ENCODE data around the gene FXN.

The FXN gene

GRCh38 chr9:69078069-69078468 lies 42.5 kb downstream of the FXN start:
- Histone ChIP-seq H3K9me3 (ENCODE audit: low read length) (no peaks in the 10 kb centered on the region), H3K27ac (ENCODE audit: low read depth, low read length, poor library complexity, severe bottlenecking) (no peak overlapping the region), H3K4me2 (ENCODE audit: low read length) (no peak overlapping the region), H2AFZ (ENCODE audit: low read length) (no peak overlapping the region), H4K20me1 (ENCODE audit: insufficient read depth, low read length) (no peaks in the 10 kb centered on the region), H3K4me1 (ENCODE audit: insufficient read depth, low read length, severe bottlenecking) (no peaks in the 10 kb centered on the region), H3K36me3 (ENCODE audit: insufficient read depth, low read length) (peaks cover 7% of the 10 kb centered on the region), H3K4me3 (ENCODE audit: low read depth, low read length, poor library complexity, severe bottlenecking) (no peak overlapping the region), H3K79me2 (ENCODE audit: insufficient read depth, low read length) (no peaks in the 10 kb centered on the region), H3F3A (ENCODE audit: insufficient read depth, low read length) (no peaks in the 10 kb centered on the region), H3K27me3 (ENCODE audit: insufficient read depth, low read length) (no peaks in the 10 kb centered on the region), H3K9ac (ENCODE audit: low read length) (no peak overlapping the region), H3K9me2 (ENCODE audit: low read depth, low read length) (no peaks in the 10 kb centered on the region)
- TF ChIP-seq EZH2 (IDR thresholded peaks at IDR 0.05; ENCODE audit: borderline replicate concordance, low read length) (no peak), CTCF (IDR thresholded peaks at IDR 0.05; ENCODE audit: low read length) (no peak)

GRCh38 chr9:69078581-69078980 lies 43.0 kb downstream of the FXN start:
- no peaks in the 10 kb centered on the region for H3K9me3 ChIP-seq (ENCODE audit: low read length)
- H3F3A ChIP-seq (ENCODE audit: insufficient read depth, low read length): no peaks in the 10 kb centered on the region
- H3K27ac ChIP-seq (ENCODE audit: low read depth, low read length, poor library complexity, severe bottlenecking): no peak overlapping the region
- no peaks in the 10 kb centered on the region for H3K79me2 ChIP-seq (ENCODE audit: insufficient read depth, low read length)
- no peaks in the 10 kb centered on the region for H4K20me1 ChIP-seq (ENCODE audit: insufficient read depth, low read length)
- TF ChIP-seq CTCF (IDR thresholded peaks at IDR 0.05; ENCODE audit: low read length): no peak
- no peak for TF ChIP-seq EZH2 (IDR thresholded peaks at IDR 0.05; ENCODE audit: borderline replicate concordance, low read length)
- H3K9ac ChIP-seq (ENCODE audit: low read length): no peak overlapping the region
- H3K9me2 ChIP-seq (ENCODE audit: low read depth, low read length): no peaks in the 10 kb centered on the region
- no peak overlapping the region for H3K4me2 ChIP-seq (ENCODE audit: low read length)
- no peak overlapping the region for H2AFZ ChIP-seq (ENCODE audit: low read length)
- no peaks in the 10 kb centered on the region for H3K4me1 ChIP-seq (ENCODE audit: insufficient read depth, low read length, severe bottlenecking)
- 0 out of 2 replicates have a peak, but pooled peaks cover 1% of the 10 kb centered on the region for H3K36me3 ChIP-seq (ENCODE audit: insufficient read depth, low read length)
- H3K4me3 ChIP-seq (ENCODE audit: low read depth, low read length, poor library complexity, severe bottlenecking): no peak overlapping the region
- no peaks in the 10 kb centered on the region for H3K27me3 ChIP-seq (ENCODE audit: insufficient read depth, low read length)

GRCh38 chr9:69079186-69079585 lies 43.6 kb downstream of the FXN start:
- TF ChIP-seq CTCF (IDR thresholded peaks at IDR 0.05; ENCODE audit: low read length) (no peak), EZH2 (IDR thresholded peaks at IDR 0.05; ENCODE audit: borderline replicate concordance, low read length) (no peak)
- no peak overlapping the region for H2AFZ ChIP-seq (ENCODE audit: low read length)
- no peaks in the 10 kb centered on the region for H3F3A ChIP-seq (ENCODE audit: insufficient read depth, low read length)
- no peaks in the 10 kb centered on the region for H3K27me3 ChIP-seq (ENCODE audit: insufficient read depth, low read length)
- H3K36me3 ChIP-seq (ENCODE audit: insufficient read depth, low read length): no peaks in the 10 kb centered on the region
- H3K4me3 ChIP-seq (ENCODE audit: low read depth, low read length, poor library complexity, severe bottlenecking): no peak overlapping the region
- H3K79me2 ChIP-seq (ENCODE audit: insufficient read depth, low read length): no peaks in the 10 kb centered on the region
- H4K20me1 ChIP-seq (ENCODE audit: insufficient read depth, low read length): no peaks in the 10 kb centered on the region
- no peaks in the 10 kb centered on the region for H3K4me1 ChIP-seq (ENCODE audit: insufficient read depth, low read length, severe bottlenecking)
- H3K9me2 ChIP-seq (ENCODE audit: low read depth, low read length): no peaks in the 10 kb centered on the region
- H3K4me2 ChIP-seq (ENCODE audit: low read length): no peak overlapping the region
- no peak overlapping the region for H3K27ac ChIP-seq (ENCODE audit: low read depth, low read length, poor library complexity, severe bottlenecking)
- no peak overlapping the region for H3K9ac ChIP-seq (ENCODE audit: low read length)
- no peaks in the 10 kb centered on the region for H3K9me3 ChIP-seq (ENCODE audit: low read length)
